ENCODE data around the gene KCTD21. TPM values are rescaled to one million over a fixed set of nuclear protein-coding genes. Genes with fewer than 3 reads are reported as not detected.

KCTD21 gene
- total RNA-seq, 1 experiment from 2014 or later: 9.7 TPM

GRCh38 chr11:78199015-78199652 lies 10.7 kb upstream of the KCTD21 start:
- H3K9me3 ChIP-seq (ENCODE audit: control insufficient read depth, insufficient read depth, low read depth, low read length): no peaks in the 10 kb centered on the region
- H3K36me3 ChIP-seq (ENCODE audit: control insufficient read depth, insufficient read depth, low read length): no peaks in the 10 kb centered on the region
- H3K4me1 ChIP-seq (ENCODE audit: control insufficient read depth, insufficient read depth, low read length): no peaks in the 10 kb centered on the region
- ChIA-PET CTCF (no interaction called here), POLR2A (no interaction called here)
- no peak for ATAC-seq
- in situ Hi-C loops (cut with HindIII; ENCODE audit: low pct_unique_long_range_greater_than_20kb, low sequenced_read_pairs) (no loop called here), intact Hi-C loops (cut with micrococcal nuclease; ENCODE audit: unreplicated experiment) (no loop called here)
- no peak for DNase-seq (ENCODE audit: low read depth, low spot score)
- TF ChIP-seq REST (IDR thresholded peaks at IDR 0.05; ENCODE audit: insufficient read depth in 1 of 2, low read depth in 2 of 2, low read length in 1 of 2) (no peak), TCF7L2 (IDR thresholded peaks at IDR 0.05; ENCODE audit: low read depth, low read length) (no peak), SIN3A (IDR thresholded peaks at IDR 0.05; ENCODE audit: borderline replicate concordance, insufficient read depth, low read depth, low read length) (no peak), CTCF (IDR thresholded peaks at IDR 0.05) (no peak), POLR2AphosphoS5 (IDR thresholded peaks at IDR 0.05; ENCODE audit: low read depth, low read length) (no peak)
- no peak overlapping the region for H3K27ac ChIP-seq (ENCODE audit: low read length)
- H3K4me3 ChIP-seq (ENCODE audit: low read depth in 2 of 2, low read length in 2 of 2): no peak overlapping the region
- no peaks in the 10 kb centered on the region for H3K27me3 ChIP-seq (ENCODE audit: control insufficient read depth, insufficient read depth, low read length)
- BruUV-seq (replicated peaks): no TSS peak

- DNase-seq (ENCODE audit: low read depth, low spot score): no peak
- Histone ChIP-seq H3K27ac (ENCODE audit: low read length) (no peak overlapping the region), H3K4me3 (ENCODE audit: low read depth in 2 of 2, low read length in 2 of 2) (no peak overlapping the region), H3K4me1 (ENCODE audit: control insufficient read depth, insufficient read depth, low read length) (no peaks in the 10 kb centered on the region), H3K27me3 (ENCODE audit: control insufficient read depth, insufficient read depth, low read length) (no peaks in the 10 kb centered on the region), H3K36me3 (ENCODE audit: control insufficient read depth, insufficient read depth, low read length) (no peaks in the 10 kb centered on the region), H3K9me3 (ENCODE audit: control insufficient read depth, insufficient read depth, low read depth, low read length) (no peaks in the 10 kb centered on the region)
- ATAC-seq: peak; percentile 40; the same call in 1 of the 2 replicates
- in situ Hi-C loops (cut with HindIII; ENCODE audit: low pct_unique_long_range_greater_than_20kb, low sequenced_read_pairs) (no loop called here), intact Hi-C loops (cut with micrococcal nuclease; ENCODE audit: unreplicated experiment) (no loop called here)
- ChIA-PET CTCF (no interaction called here), POLR2A (no interaction called here)
- no TSS peak for BruUV-seq (replicated peaks)
- no peak for TF ChIP-seq CTCF (IDR thresholded peaks at IDR 0.05)
- TF ChIP-seq POLR2AphosphoS5 (IDR thresholded peaks at IDR 0.05; ENCODE audit: low read depth, low read length): no peak
- no peak for TF ChIP-seq REST (IDR thresholded peaks at IDR 0.05; ENCODE audit: insufficient read depth in 1 of 2, low read depth in 2 of 2, low read length in 1 of 2)
Measured at GRCh38 chr11:78197816-78198215, 9.4 kb upstream of the KCTD21 start.

Measured in Panc1 (cell line).